Effector memory CD8-positive, alpha-beta T cell (primary cell): ENCODE data around the gene RAP1GAP.

Source experiments
- ATAC-seq: fragments of 150-1000 bp; cut with Tn5 transposase; replicated peaks from 2 replicates; pipeline ENCODE4 v1.10.0; 2021; ENCODE audit warnings: mild to moderate bottlenecking, moderate library complexity
- DNase-seq, 3 experiments: peaks; one replicate each; pipeline ENCODE4 v3.0.0; 2021
- H3K27ac Mint-ChIP-seq, 2 donors: one replicate each; pipeline ENCODE4 v1.8.0; 2022; ENCODE audit warnings: mild to moderate bottlenecking in 2 of 2, mixed read lengths in 2 of 2, moderate library complexity in 2 of 2
- H3K27me3 Mint-ChIP-seq, 2 donors: one replicate each; pipeline ENCODE4 v1.8.0; 2022; ENCODE audit warnings: mixed read lengths in 2 of 2
- H3K36me3 Mint-ChIP-seq: one replicate; pipeline ENCODE4 v1.8.0; 2022; ENCODE audit warnings: mild to moderate bottlenecking, moderate library complexity, mixed read lengths; ENCODE audit not compliant: insufficient read depth
- H3K4me1 Mint-ChIP-seq, 2 donors: one replicate each; pipeline ENCODE4 v1.8.0; 2022; ENCODE audit warnings: low read depth in 2 of 2, mixed read lengths in 2 of 2
- H3K4me3 Mint-ChIP-seq, 2 donors: one replicate each; pipeline ENCODE4 v1.8.0; 2022; ENCODE audit warnings: mild to moderate bottlenecking in 2 of 2, mixed read lengths in 2 of 2, moderate library complexity in 2 of 2
- H3K9me3 Mint-ChIP-seq, 2 donors: one replicate each; pipeline ENCODE4 v1.8.0; 2022; ENCODE audit warnings: mixed read lengths in 2 of 2

Gene RAP1GAP

GRCh38 chr1:21671915-21672314, 2.8 kb upstream of the RAP1GAP start:
- Mint-ChIP-seq H3K9me3 (no peaks in the 10 kb centered on the region), H3K4me1 (peaks cover 0 to 8% of the 10 kb centered on the region in 2 donors), H3K4me3 (no peak overlapping the region), H3K36me3 (peaks cover 3% of the 10 kb centered on the region), H3K27me3 (peaks cover 16 to 27% of the 10 kb centered on the region in 2 donors), H3K27ac (no peak overlapping the region)
- ATAC-seq (no peak), DNase-seq (no peak)

GRCh38 chr1:21670956-21671902, 2.1 kb upstream of the RAP1GAP start:
- H3K9me3 Mint-ChIP-seq: no peaks in the 10 kb centered on the region

DNA sequence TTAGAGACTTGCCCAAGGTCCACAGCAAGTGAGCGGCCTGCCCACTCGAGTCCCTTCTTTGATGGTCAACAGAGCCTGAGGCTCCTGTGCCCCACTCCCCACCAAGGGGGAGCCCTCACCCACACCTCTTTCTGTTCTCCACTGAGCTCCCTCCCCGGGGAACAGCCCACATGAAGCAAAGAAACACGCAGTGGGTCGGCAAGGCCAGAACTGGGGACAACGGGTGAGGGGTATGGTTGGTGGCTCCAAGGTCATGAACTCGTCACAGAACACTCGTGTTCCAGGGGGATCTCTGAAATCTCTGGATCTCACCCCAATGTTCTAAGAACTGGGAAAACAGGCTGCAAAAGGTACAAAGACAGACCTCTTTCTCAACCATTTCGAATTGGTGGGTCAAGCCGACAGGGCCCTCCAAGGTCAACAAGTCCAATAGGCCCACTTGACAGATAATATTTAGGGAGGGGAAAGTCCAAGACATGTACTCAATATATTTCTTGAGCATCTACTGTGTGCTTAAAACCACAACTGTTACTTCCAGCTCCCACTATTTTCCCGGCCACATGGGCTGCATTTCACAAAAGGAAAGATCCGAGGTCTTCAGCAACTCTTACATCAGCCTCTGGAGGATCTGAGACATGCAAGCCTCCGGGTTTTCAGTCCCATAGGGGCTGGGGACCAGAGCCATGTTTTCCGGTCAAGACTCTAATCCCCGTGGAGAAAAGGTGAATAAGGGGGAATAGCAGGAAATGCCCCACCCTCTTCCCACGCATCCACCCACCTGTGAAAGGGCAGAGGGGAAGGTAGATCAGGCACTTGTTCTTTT, 1.1 kb upstream of the RAP1GAP start:
- peak overlapping the region; percentile 60 to 72 for H3K4me3 Mint-ChIP-seq
- H3K36me3 Mint-ChIP-seq: peaks cover 3% of the 10 kb centered on the region
- no peaks in the 10 kb centered on the region for H3K9me3 Mint-ChIP-seq
- H3K4me1 Mint-ChIP-seq: peaks cover 0 to 8% of the 10 kb centered on the region in 2 donors
- DNase-seq (no peak), ATAC-seq (no peak)
- no peak overlapping the region for H3K27ac Mint-ChIP-seq
- peaks cover 31 to 43% of the 10 kb centered on the region in 2 donors for H3K27me3 Mint-ChIP-seq

More at GRCh38 chr1:21670956-21671902, 2.1 kb upstream of the RAP1GAP start:
- H3K4me3 Mint-ChIP-seq: no peak overlapping the region
- no peak overlapping the region for H3K27ac Mint-ChIP-seq
- peaks cover 3% of the 10 kb centered on the region for H3K36me3 Mint-ChIP-seq
- DNase-seq: no peak
- ATAC-seq: no peak
- peaks cover 0 to 8% of the 10 kb centered on the region in 2 donors for H3K4me1 Mint-ChIP-seq
- peaks cover 21 to 34% of the 10 kb centered on the region in 2 donors for H3K27me3 Mint-ChIP-seq

DNA sequence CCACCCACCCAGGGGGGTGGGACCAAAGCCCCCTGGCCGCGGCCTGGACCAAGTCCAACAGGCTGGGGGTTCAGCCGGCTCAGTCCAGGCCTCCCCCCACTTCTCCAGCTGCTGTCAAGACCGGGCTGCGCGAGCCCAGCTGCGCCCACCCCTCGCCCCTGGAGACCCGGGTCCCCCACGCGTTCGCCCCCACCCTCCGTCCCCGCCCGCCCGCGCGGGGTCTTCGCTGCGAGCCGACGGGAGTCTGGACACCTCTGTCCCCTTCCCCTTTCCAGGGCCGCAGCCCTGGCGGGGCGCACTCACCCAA, 253 bp downstream of the RAP1GAP start:
- H3K36me3 Mint-ChIP-seq: peaks cover 3% of the 10 kb centered on the region
- DNase-seq (no peak), ATAC-seq (no peak)
- H3K4me1 Mint-ChIP-seq: peaks cover 0 to 9% of the 10 kb centered on the region in 2 donors
- no peak overlapping the region for H3K27ac Mint-ChIP-seq
- H3K27me3 Mint-ChIP-seq: peaks cover 42 to 57% of the 10 kb centered on the region in 2 donors
- H3K9me3 Mint-ChIP-seq: no peaks in the 10 kb centered on the region
- H3K4me3 Mint-ChIP-seq: peak overlapping the region in 1 of 2 donors; percentile 60

GRCh38 chr1:21668232-21668950, 766 bp downstream of the RAP1GAP start:
- no peaks in the 10 kb centered on the region for H3K9me3 Mint-ChIP-seq
- peak overlapping the region; percentile 44 to 60 for H3K4me3 Mint-ChIP-seq
- DNase-seq (no peak), ATAC-seq (no peak)
- H3K4me1 Mint-ChIP-seq: peaks cover 0 to 9% of the 10 kb centered on the region in 2 donors
- no peak overlapping the region for H3K27ac Mint-ChIP-seq
- H3K27me3 Mint-ChIP-seq: peaks cover 44 to 62% of the 10 kb centered on the region in 2 donors
- peaks cover 3% of the 10 kb centered on the region for H3K36me3 Mint-ChIP-seq

DNA sequence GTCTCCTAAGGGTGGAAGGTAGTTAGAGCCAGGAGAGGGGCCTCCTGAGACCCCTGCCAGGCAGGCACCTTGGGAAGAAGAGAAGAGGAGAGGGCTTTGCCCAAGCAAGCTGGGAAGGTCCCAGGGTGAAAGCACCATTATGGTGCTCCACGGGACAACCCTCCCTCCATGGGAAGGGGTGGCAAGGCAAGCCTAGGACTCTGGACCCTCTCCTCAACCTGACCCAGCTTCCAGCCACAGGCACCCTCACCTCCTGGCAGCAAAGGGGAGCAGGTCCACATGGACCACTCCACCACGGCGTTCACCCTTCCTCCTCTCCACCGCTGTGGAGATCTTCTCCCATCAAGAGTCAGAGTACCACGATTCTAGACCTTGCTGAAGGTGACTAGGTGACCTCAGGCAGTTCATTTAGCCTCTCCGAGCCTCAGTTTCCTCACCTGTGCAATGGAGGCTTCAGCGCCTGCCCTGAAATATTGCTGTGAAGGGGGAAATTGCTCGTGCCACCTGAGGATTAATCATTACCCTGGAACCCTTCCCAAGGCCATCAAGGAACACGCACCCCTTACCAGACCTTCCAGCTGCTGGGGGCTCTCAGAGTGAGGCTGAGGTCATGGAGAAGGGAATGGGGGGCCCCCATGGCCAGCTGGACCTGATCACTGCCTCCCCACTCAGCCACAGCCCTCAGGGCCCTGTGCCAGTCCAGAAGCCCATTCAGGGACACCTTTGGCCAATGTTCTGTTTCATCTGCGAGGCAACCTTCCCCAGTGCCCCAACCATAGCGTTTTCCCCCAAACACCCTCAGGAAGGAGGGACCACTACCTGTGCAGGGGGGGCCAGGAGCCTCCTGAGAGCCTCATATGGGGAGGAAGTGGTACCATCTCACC, 1.6 kb downstream of the RAP1GAP start:
- ATAC-seq (no peak), DNase-seq (no peak)
- Mint-ChIP-seq H3K27me3 (peaks cover 44 to 70% of the 10 kb centered on the region in 2 donors), H3K4me1 (peaks cover 0 to 8% of the 10 kb centered on the region in 2 donors), H3K9me3 (no peaks in the 10 kb centered on the region), H3K27ac (no peak overlapping the region), H3K4me3 (peak overlapping the region in 1 of 2 donors; percentile 17), H3K36me3 (peaks cover 3% of the 10 kb centered on the region)

GRCh38 chr1:21666576-21667320, 2.4 kb downstream of the RAP1GAP start:
- no peak for DNase-seq
- ATAC-seq: no peak
- Mint-ChIP-seq H3K4me1 (peaks cover 0 to 8% of the 10 kb centered on the region in 2 donors), H3K9me3 (no peaks in the 10 kb centered on the region), H3K36me3 (peaks cover under 1% of the 10 kb centered on the region), H3K27me3 (peaks cover 47 to 78% of the 10 kb centered on the region in 2 donors), H3K27ac (no peak overlapping the region), H3K4me3 (peak overlapping the region in 1 of 2 donors; percentile 17)

DNA sequence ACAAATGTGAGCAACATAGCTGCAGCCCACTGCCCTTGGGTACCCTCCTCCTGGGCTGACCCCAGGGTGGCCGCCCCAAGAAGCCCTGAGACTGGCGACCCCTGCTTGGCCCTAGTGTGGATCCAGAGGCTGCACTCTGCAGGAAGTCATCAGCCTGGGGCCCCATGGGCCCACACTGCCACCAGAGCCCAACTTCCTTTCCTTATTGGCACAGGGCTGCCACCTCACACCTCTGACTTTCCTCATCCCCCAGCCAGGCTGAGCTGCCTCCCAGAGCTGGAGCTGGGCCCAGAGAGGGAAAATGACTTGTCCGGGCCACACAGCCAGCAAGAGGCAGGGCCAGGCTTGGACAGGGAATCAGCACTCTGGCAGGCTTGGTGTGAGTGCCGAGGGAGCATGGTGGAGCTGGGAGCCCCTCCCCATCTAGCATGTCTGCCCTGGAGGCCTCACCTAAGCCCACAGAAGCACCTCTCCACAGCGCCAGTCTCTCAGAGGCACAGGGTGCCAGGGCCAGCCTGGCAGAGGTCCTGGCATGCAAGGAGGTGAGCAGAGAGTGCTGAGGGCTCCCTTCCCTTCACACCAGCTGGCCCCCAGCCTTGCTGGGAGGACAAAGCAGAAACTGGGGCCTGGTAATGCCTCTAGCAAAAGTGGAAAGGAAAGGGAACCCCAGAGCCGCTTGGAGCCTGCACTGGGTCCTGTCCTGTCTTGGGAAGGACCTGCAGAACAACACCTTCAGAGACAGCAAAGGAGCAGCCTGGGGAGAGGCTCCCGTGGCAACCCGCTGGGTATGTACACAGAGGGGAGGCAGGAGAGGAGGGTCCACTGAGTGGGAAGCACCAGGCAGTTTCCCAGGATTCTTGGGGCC, 3.2 kb downstream of the RAP1GAP start:
- H3K27ac Mint-ChIP-seq: no peak overlapping the region

DNA sequence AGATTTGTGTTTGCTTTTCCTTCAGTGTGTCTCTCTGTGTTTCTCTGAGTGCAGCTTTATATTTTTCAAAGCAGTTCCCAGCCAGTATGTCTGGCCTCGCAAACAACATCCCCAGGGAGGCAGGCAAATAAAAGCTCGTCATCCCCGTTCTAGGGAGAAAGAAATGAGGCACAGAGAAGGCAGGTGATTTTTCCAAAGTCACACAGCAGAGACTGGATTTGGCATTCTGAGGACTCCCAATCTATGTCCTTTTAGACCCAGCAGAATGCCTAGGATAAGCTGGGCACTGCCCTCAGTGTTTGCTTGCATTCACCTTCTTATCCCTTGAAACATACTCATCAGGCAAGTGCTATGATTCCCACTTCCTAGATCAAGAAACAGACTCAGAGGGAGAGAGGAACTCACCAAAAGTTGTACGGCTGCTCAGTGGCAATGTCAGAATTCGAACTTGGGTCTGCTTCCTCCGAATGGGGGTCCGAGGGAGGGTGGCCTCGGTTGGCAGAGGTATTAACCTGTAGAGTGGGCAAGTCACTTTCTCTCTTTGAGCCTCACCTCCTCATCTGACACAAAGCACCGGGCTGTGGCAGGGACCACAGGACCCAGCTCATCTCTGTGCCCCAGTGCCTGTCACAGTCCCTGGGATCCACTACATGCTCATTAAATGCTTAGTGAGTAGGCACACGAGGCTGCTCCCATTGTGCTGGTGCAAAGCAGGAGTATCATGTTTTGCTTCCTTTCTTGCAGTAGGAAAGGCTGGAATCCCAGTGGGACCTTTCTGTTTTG, 4.2 kb downstream of the RAP1GAP start:
- DNase-seq (no peak), ATAC-seq (no peak)
- no peaks in the 10 kb centered on the region for H3K9me3 Mint-ChIP-seq
- H3K36me3 Mint-ChIP-seq: no peaks in the 10 kb centered on the region
- H3K4me1 Mint-ChIP-seq: peaks cover 0 to 8% of the 10 kb centered on the region in 2 donors
- H3K27ac Mint-ChIP-seq: no peak overlapping the region
- H3K4me3 Mint-ChIP-seq: no peak overlapping the region
- H3K27me3 Mint-ChIP-seq: peaks cover 58 to 90% of the 10 kb centered on the region in 2 donors

More for the DNA sequence above, 3.2 kb downstream of the RAP1GAP start:
- Mint-ChIP-seq H3K4me1 (peaks cover 0 to 8% of the 10 kb centered on the region in 2 donors), H3K27me3 (peaks cover 53 to 86% of the 10 kb centered on the region in 2 donors), H3K36me3 (no peaks in the 10 kb centered on the region), H3K9me3 (no peaks in the 10 kb centered on the region), H3K4me3 (no peak overlapping the region)
- no peak for DNase-seq
- no peak for ATAC-seq

DNA sequence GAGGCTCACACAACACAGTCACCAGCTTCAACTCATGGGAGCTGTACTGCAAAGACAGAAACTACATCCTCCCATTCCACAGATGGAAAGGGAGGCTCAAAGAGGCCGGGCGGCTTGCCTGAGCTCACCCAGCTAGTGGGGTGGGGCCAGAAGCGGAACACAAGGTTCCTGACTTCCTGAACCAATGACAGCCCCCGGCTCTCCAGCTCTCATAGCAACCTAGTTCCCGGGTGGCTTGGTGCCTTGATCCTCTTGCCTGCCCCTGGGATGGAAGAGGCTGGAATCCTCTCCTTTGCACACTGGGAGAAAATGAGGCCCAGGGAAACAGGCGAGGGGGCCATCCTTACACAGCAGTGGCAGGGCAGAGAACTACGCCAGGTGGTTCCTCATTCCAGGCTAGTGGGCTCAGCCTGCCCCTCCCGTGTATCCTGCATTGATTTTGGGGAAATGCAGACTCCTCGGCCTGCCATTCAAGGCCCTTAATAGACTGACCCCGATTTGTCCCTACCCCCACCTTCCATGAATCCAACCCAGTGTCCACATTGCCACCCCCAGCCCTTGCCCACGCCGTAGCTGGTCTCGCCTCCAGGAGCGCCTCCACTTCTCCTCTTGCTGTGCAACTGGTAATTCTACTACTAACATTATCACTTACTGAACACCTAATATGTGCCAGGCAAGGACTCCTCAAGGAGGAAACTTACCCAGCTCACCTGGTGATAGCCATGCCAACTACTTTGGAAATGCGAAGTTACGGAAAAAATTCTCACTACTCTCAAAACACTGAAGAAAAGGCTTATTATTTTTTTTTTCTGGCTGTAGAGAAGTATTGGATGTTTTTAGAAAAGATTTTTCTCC, 5.0 kb downstream of the RAP1GAP start:
- peaks cover 5 to 14% of the 10 kb centered on the region in 2 donors for H3K4me1 Mint-ChIP-seq
- H3K9me3 Mint-ChIP-seq: no peaks in the 10 kb centered on the region
- DNase-seq: no peak
- ATAC-seq: no peak
- no peak overlapping the region for H3K4me3 Mint-ChIP-seq
- peaks cover 58 to 84% of the 10 kb centered on the region in 2 donors for H3K27me3 Mint-ChIP-seq
- peaks cover 2% of the 10 kb centered on the region for H3K36me3 Mint-ChIP-seq
- H3K27ac Mint-ChIP-seq: no peak overlapping the region
